Endothelial cell of umbilical vein (primary cell): Measurements from ENCODE around the gene KLHL30. TPM values are rescaled to one million over a fixed set of nuclear protein-coding genes. Genes with fewer than 3 reads are reported as not detected.
"Not testable (repeated sequence)": the region's sequence is repeated elsewhere in the genome, so short reads cannot be mapped to it uniquely, and the experiment has no call there.

Experiments used
- BruUV-seq: library from RNA; stranded (reverse); fragments of 400-500 nt; replicated peaks from 2 replicates; lab custom pipeline; 2021; lab: Mats Ljungman, UMichigan
- CTCF ChIA-PET: fragments of 300-600, 350-600 bp; sonication (Branson Sonifier 250); formaldehyde crosslinking; loops from one replicate; lab custom pipeline; 2021; ENCODE audit warnings: antibody characterized with exemption, inconsistent platforms; lab: Charles Lee
- POLR2A ChIA-PET: fragments of 300-600, 350-600 bp; sonication (Branson Sonifier 250); formaldehyde crosslinking; loops from one replicate; lab custom pipeline; 2021; ENCODE audit warnings: antibody characterized with exemption, inconsistent platforms; lab: Charles Lee
- DNase-seq: peaks from one replicate; pipeline ENCODE4 v3.0.0-alpha.2; 2011; ENCODE audit warnings: low read depth, low spot score
- FAIRE-seq: peaks from 2 replicates; lab custom pipeline; 2011; peaks lifted over from hg19 to GRCh38; lab: Jason Lieb, UNC
- H2AFZ ChIP-seq: 2 replicates; pipeline ENCODE4 v1.6.0; 2012; ENCODE audit warnings: low read depth, low read length, control low read depth, inconsistent platforms
- H3K27ac ChIP-seq: 2 replicates; pipeline ENCODE4 v1.5.1; 2011; ENCODE audit warnings: low read depth, mild to moderate bottlenecking, control low read depth, low read length, moderate library complexity; ENCODE audit not compliant: insufficient read depth
- H3K27me3 ChIP-seq, 2 experiments: 2 replicates each; pipeline versions ENCODE4 v1.6.0 to v1.6.1; 2011; ENCODE audit warnings: low read length in 2 of 2, mixed read lengths in 1 of 2; ENCODE audit not compliant: control insufficient read depth in 2 of 2, insufficient read depth in 2 of 2
- H3K36me3 ChIP-seq, 2 experiments: 2 replicates in 1 of 2; 3 replicates in 1 of 2; pipeline ENCODE4 v1.5.1; 2011; ENCODE audit warnings: low read length in 2 of 2, mild to moderate bottlenecking in 1 of 2, moderate library complexity in 1 of 2; ENCODE audit not compliant: control insufficient read depth in 2 of 2, insufficient read depth in 2 of 2; ENCODE audit errors: extremely low read depth in 1 of 2
- H3K4me1 ChIP-seq: 3 replicates; pipeline ENCODE4 v1.5.1; 2011; ENCODE audit warnings: mild to moderate bottlenecking, low read length; ENCODE audit not compliant: control insufficient read depth, insufficient read depth; ENCODE audit errors: extremely low read depth
- H3K4me2 ChIP-seq: 2 replicates; pipeline ENCODE4 v1.6.1; 2011; ENCODE audit warnings: low read length, control low read depth, mixed read lengths; ENCODE audit not compliant: insufficient read depth
- H3K4me3 ChIP-seq, 3 experiments: fragments of 200-600 bp in 1 of 3; sonication (generic), shearing (Covaris generic) in 1 of 3; replicated peaks in 1 of 3; 2 replicates each; pipeline ENCODE4 v1.5.1; 2011 to 2016; ENCODE audit warnings: control low read depth in 3 of 3, low read length in 3 of 3, mild to moderate bottlenecking in 2 of 3, inconsistent platforms in 1 of 3, low read depth in 1 of 3, moderate library complexity in 1 of 3; ENCODE audit not compliant: insufficient read depth in 1 of 3
- H3K79me2 ChIP-seq: 2 replicates; pipeline ENCODE4 v1.6.0; 2012; ENCODE audit warnings: low read length, inconsistent platforms; ENCODE audit not compliant: control insufficient read depth, insufficient read depth
- H3K9ac ChIP-seq: replicated peaks from 2 replicates; pipeline ENCODE3; 2011; ENCODE audit warnings: low read length, control low read depth; ENCODE audit not compliant: insufficient read depth; ENCODE audit errors: extremely low read depth
- H3K9me1 ChIP-seq: replicated peaks from 3 replicates; pipeline ENCODE4 v1.6.0; 2011; ENCODE audit warnings: mild to moderate bottlenecking, low read length; ENCODE audit not compliant: control insufficient read depth, insufficient read depth; ENCODE audit errors: extremely low read depth
- H3K9me3 ChIP-seq: replicated peaks from 2 replicates; pipeline ENCODE4 v1.5.1; 2012; ENCODE audit warnings: low read length, inconsistent platforms; ENCODE audit not compliant: control insufficient read depth, insufficient read depth
- H4K20me1 ChIP-seq: replicated peaks from 2 replicates; pipeline ENCODE3; 2011; ENCODE audit warnings: mild to moderate bottlenecking, low read length; ENCODE audit not compliant: control insufficient read depth, insufficient read depth; ENCODE audit errors: extremely low read depth
- EZH2 ChIP-seq: IDR thresholded peaks from 2 replicates; pipeline ENCODE4 v1.6.1; 2012; ENCODE audit warnings: borderline replicate concordance, low read depth, mild to moderate bottlenecking, moderate library complexity, low read length, inconsistent platforms; ENCODE audit not compliant: severe bottlenecking
- FOS ChIP-seq: IDR thresholded peaks from 2 replicates; pipeline ENCODE4 v1.6.1; 2011; ENCODE audit warnings: mild to moderate bottlenecking, low read length, moderate library complexity, borderline replicate concordance; ENCODE audit not compliant: insufficient read depth
- GATA2 ChIP-seq: IDR thresholded peaks from 2 replicates; pipeline ENCODE4 v1.7.0; 2011; ENCODE audit warnings: low read depth, mild to moderate bottlenecking, moderate library complexity, mixed read lengths, low read length; ENCODE audit not compliant: insufficient read length, insufficient read depth
- JUN ChIP-seq: IDR thresholded peaks from 2 replicates; pipeline ENCODE4 v1.6.1; 2011; ENCODE audit warnings: borderline replicate concordance, low read depth; ENCODE audit not compliant: insufficient read length, insufficient read depth
- MAX ChIP-seq: IDR thresholded peaks from 2 replicates; pipeline ENCODE4 v1.6.1; 2011; ENCODE audit not compliant: insufficient read depth, insufficient read length
- MYC ChIP-seq: IDR thresholded peaks from one replicate; pipeline ENCODE4 v1.6.1; 2011; ENCODE audit warnings: mild to moderate bottlenecking, low read depth, low read length
- POLR2A ChIP-seq: IDR thresholded peaks from 2 replicates; pipeline ENCODE4 v1.6.1; 2012; ENCODE audit warnings: low read depth, mild to moderate bottlenecking, control low read depth, low read length
- POLR2AphosphoS5 ChIP-seq: IDR thresholded peaks from 2 replicates; pipeline ENCODE4 v1.6.1; 2012; ENCODE audit warnings: low read depth, mild to moderate bottlenecking, control low read depth, low read length, moderate library complexity; ENCODE audit not compliant: insufficient read depth
- dilution Hi-C: fragments of 300-500 bp; cut with MboI; formaldehyde crosslinking; loops from one replicate; pipeline ENCODE4 v1.15.0; 2019; ENCODE audit warnings: low sequenced_read_pairs; ENCODE audit not compliant: extremely low pct_ligation_motif_present
- intact Hi-C: fragments of 100-400 bp; cut with micrococcal nuclease; formaldehyde crosslinking; loops from one replicate; pipeline ENCODE4 v1.10.0; 2022
- polyA plus RNA-seq, 4 experiments: library from polyadenylated mRNA; depleted of rRNA in 3 of 4; stranded (reverse) in 3 of 4; unstranded in 1 of 4; fragments of >200 nt; gene quantifications; 2 replicates each; pipeline versions ENCODE4 v1.2.1 to v1.2.3, GENCODE V29; 2011 to 2012; ENCODE audit warnings: missing spikeins in 1 of 4
- total RNA-seq: library from RNA; stranded (reverse); gene quantifications from 2 replicates; pipeline ENCODE4 v1.2.3, GENCODE V29; 2021
- TF ChIP-seq, protein P1 (sequence below), 2 donors: IDR thresholded peaks; 1 replicate in 1 of 2; 2 replicates in 1 of 2; pipeline ENCODE4 v1.5.1; 2011; ENCODE audit warnings: low read length in 2 of 2, mild to moderate bottlenecking in 2 of 2, moderate library complexity in 2 of 2, control low read depth in 1 of 2, inconsistent platforms in 1 of 2, low read depth in 1 of 2; ENCODE audit not compliant: insufficient read depth in 1 of 2; ENCODE audit errors: extremely low read depth in 1 of 2

The KLHL30 gene
- total and polyA plus RNA-seq, 2 donors (not counting 3 experiments of a cell fraction or from before 2014, with no cell fraction given): not detected

DNA sequence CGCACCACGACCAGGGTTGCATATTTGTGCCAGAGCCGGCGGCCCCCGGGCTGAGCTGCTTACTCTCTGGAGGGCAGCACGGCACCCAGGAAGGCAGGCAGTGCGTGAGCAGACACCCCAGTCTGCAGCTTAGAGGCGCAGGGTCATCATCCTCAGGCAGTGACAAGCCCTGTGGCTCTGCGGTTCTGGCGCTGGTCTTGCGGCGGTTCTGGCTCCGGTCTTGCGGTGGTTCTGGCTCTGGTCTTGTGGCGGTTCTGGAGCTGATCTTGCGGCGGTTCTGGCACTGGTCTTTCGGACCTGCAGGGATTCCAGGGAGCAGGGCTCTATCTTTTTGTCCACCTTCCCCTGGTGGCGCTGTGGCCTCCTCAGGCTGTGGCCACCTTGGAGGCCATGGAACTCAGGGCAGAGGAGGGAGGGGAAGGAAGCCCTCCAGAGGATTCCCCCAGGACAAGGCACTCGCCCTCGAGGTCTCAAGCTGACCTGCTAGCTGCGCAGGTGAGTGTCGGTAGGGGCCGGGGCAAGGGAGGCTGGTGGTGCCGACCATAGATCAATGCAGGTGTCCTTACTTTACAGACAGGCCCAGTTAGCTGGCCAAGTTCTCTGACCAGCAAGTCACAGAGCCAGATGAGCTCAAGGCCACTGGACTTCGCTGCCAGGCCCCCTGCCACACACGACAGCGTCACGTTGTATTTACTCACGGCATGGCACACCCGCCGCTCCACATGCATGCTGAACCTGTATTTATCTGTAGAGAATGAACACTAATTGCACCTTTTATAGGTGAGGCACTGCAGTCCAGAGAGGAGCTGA is 23.4 kb upstream of the KLHL30 start:
- no peak for TF ChIP-seq MAX
- TF ChIP-seq POLR2AphosphoS5: no peak
- no peak for TF ChIP-seq JUN
- TF ChIP-seq, protein P1, sequence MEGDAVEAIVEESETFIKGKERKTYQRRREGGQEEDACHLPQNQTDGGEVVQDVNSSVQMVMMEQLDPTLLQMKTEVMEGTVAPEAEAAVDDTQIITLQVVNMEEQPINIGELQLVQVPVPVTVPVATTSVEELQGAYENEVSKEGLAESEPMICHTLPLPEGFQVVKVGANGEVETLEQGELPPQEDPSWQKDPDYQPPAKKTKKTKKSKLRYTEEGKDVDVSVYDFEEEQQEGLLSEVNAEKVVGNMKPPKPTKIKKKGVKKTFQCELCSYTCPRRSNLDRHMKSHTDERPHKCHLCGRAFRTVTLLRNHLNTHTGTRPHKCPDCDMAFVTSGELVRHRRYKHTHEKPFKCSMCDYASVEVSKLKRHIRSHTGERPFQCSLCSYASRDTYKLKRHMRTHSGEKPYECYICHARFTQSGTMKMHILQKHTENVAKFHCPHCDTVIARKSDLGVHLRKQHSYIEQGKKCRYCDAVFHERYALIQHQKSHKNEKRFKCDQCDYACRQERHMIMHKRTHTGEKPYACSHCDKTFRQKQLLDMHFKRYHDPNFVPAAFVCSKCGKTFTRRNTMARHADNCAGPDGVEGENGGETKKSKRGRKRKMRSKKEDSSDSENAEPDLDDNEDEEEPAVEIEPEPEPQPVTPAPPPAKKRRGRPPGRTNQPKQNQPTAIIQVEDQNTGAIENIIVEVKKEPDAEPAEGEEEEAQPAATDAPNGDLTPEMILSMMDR (IDR thresholded peaks at IDR 0.05; ENCODE audit: extremely low read depth in 1 of 2, insufficient read depth in 1 of 2, low read depth in 1 of 2, low read length in 2 of 2): no peak
- TF ChIP-seq FOS: no peak
- no peak for TF ChIP-seq GATA2
- TF ChIP-seq EZH2: no peak
- TF ChIP-seq MYC: no peak
- TF ChIP-seq POLR2A: no peak
- no peak overlapping the region for H3K4me2 ChIP-seq
- H3K27ac ChIP-seq: no peak overlapping the region
- no peaks in the 10 kb centered on the region for H3K36me3 ChIP-seq
- H3K9me1 ChIP-seq: no peaks in the 10 kb centered on the region
- H2AFZ ChIP-seq: no peak overlapping the region
- H3K27me3 ChIP-seq: peaks cover 0 to 1% of the 10 kb centered on the region in 2 experiments
- DNase-seq (no peak), FAIRE-seq (no peak)
- H3K4me3 ChIP-seq: no peak overlapping the region
- no peaks in the 10 kb centered on the region for H3K4me1 ChIP-seq
- peaks cover 2% of the 10 kb centered on the region for H3K9me3 ChIP-seq
- no peaks in the 10 kb centered on the region for H3K79me2 ChIP-seq
- CTCF ChIA-PET: no interaction called here
- no peaks in the 10 kb centered on the region for H4K20me1 ChIP-seq
- intact Hi-C loops: no loop called here
- BruUV-seq: no TSS peak
- dilution Hi-C loops: no loop called here
- no peak overlapping the region for H3K9ac ChIP-seq
- POLR2A ChIA-PET: no interaction called here

DNA sequence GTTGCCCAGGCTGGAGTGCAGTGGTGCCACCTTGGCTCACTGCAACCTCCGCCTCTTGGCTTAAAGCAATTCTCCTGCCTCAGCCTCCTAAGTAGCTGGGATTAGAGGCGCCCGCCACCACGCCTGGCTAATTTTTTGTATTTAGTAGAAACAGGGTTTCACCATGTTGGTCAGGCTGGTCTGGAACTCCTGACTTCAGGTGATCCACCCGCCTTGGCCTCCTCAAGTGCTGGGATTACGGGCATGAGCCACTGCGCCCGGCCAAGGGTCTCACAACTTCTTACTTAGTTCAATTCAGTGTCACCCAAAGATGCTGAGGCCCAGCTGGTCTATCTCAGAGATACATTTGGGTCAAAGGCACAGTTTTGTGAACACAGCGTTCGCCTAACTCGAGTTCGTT is 22.8 kb upstream of the KLHL30 start:
- dilution Hi-C loops, H3K4me3 ChIP-seq, H3K36me3 ChIP-seq, intact Hi-C loops, H3K9me1 ChIP-seq, BruUV-seq, H3K79me2 ChIP-seq, H3K4me2 ChIP-seq, CTCF ChIA-PET, FAIRE-seq, H2AFZ ChIP-seq, DNase-seq, H3K9me3 ChIP-seq, H3K27me3 ChIP-seq, H4K20me1 ChIP-seq, H3K4me1 ChIP-seq, H3K9ac ChIP-seq, POLR2A ChIA-PET, H3K27ac ChIP-seq: not testable (repeated sequence)
